GM18526 (cell line): ENCODE results near the gene PRRG1.

Experiments used
- POLR2A ChIP-seq: IDR thresholded peaks from 3 replicates; pipeline ENCODE4 v1.6.1; 2011; ENCODE audit not compliant: insufficient read length; ENCODE audit errors: extremely low read depth

Gene PRRG1

GRCh38 chrX:37445182-37445581 lies 96.0 kb downstream of the PRRG1 start:
- no peak for TF ChIP-seq POLR2A

GRCh38 chrX:37453821-37454220 lies 104.7 kb downstream of the PRRG1 start:
- no peak for TF ChIP-seq POLR2A

GRCh38 chrX:37454537-37455285 lies 105.5 kb downstream of the PRRG1 start:
- TF ChIP-seq POLR2A = no peak

GRCh38 chrX:37455381-37455780 lies 106.2 kb downstream of the PRRG1 start:
- TF ChIP-seq POLR2A = no peak

- TF ChIP-seq POLR2A = no peak
Observed at GRCh38 chrX:37462346-37462745, 113.2 kb downstream of the PRRG1 start.

GRCh38 chrX:37468124-37468739 lies 119.1 kb downstream of the PRRG1 start:
- no peak for TF ChIP-seq POLR2A

- no peak for TF ChIP-seq POLR2A
Observed at GRCh38 chrX:37470711-37471110, 121.5 kb downstream of the PRRG1 start.

GRCh38 chrX:37472836-37473235 lies 123.7 kb downstream of the PRRG1 start:
- no peak for TF ChIP-seq POLR2A

GRCh38 chrX:37474478-37474877 lies 125.3 kb downstream of the PRRG1 start:
- TF ChIP-seq POLR2A = no peak

- no peak for TF ChIP-seq POLR2A
Observed at GRCh38 chrX:37476571-37477170, 127.5 kb downstream of the PRRG1 start.

- no peak for TF ChIP-seq POLR2A
Observed at GRCh38 chrX:37485429-37485828, 136.3 kb downstream of the PRRG1 start.

- TF ChIP-seq POLR2A = no peak
Observed at GRCh38 chrX:37487271-37487670, 138.1 kb downstream of the PRRG1 start.

GRCh38 chrX:37488323-37488722 lies 139.2 kb downstream of the PRRG1 start:
- no peak for TF ChIP-seq POLR2A

GRCh38 chrX:37491686-37492085 lies 142.5 kb downstream of the PRRG1 start:
- no peak for TF ChIP-seq POLR2A

GRCh38 chrX:37504991-37505390 lies 155.8 kb downstream of the PRRG1 start:
- no peak for TF ChIP-seq POLR2A
